Chondrocyte (in vitro differentiated cells): ENCODE measurements around the gene SUSD4. TPM values are rescaled to one million over a fixed set of nuclear protein-coding genes. Genes with fewer than 3 reads are reported as not detected.
"Not testable (repeated sequence)": the region's sequence is repeated elsewhere in the genome, so short reads cannot be mapped to it uniquely, and the experiment has no call there.

Source experiments
- DNase-seq: peaks from one replicate; pipeline ENCODE4 v3.0.0; 2021; ENCODE audit warnings: mixed read lengths, low spot score
- H3K27ac Mint-ChIP-seq: one replicate; pipeline ENCODE4 v1.8.0; 2021; ENCODE audit warnings: mild to moderate bottlenecking, moderate library complexity, mixed read lengths; ENCODE audit not compliant: unreplicated experiment
- H3K27me3 Mint-ChIP-seq: 2 replicates; pipeline ENCODE4 v1.8.0; 2021; ENCODE audit warnings: low read depth, mixed read lengths
- H3K36me3 Mint-ChIP-seq: 2 replicates; pipeline ENCODE4 v1.8.0; 2021; ENCODE audit warnings: low read depth, mixed read lengths
- H3K4me1 Mint-ChIP-seq: 2 replicates; pipeline ENCODE4 v1.8.0; 2021; ENCODE audit warnings: low read depth, mild to moderate bottlenecking, mixed read lengths
- H3K4me3 Mint-ChIP-seq: one replicate; pipeline ENCODE4 v1.8.0; 2021; ENCODE audit warnings: mild to moderate bottlenecking, moderate library complexity, mixed read lengths; ENCODE audit not compliant: unreplicated experiment
- H3K9me3 Mint-ChIP-seq: 2 replicates; pipeline ENCODE4 v1.8.0; 2021; ENCODE audit warnings: low read depth, mixed read lengths
- total RNA-seq: library from RNA; stranded (reverse); gene quantifications from 3 replicates; pipeline ENCODE4 v1.2.1, GENCODE V29; 2021
- TF ChIP-seq, protein P1 (sequence below): fragments of 200-600 bp; sonication (generic); IDR thresholded peaks from 2 replicates; pipeline ENCODE4 v1.5.0; 2021; ENCODE audit warnings: antibody characterized with exemption, mild to moderate bottlenecking, moderate library complexity

SUSD4 gene
- total RNA-seq, 1 donor from 2014 or later: 0.42 TPM

- Mint-ChIP-seq H3K4me3 (no peak overlapping the region), H3K36me3 (no peaks in the 10 kb centered on the region), H3K9me3 (peaks cover 6% of the 10 kb centered on the region), H3K27ac (no peak overlapping the region), H3K27me3 (peaks cover 23% of the 10 kb centered on the region), H3K4me1 (no peaks in the 10 kb centered on the region)
- TF ChIP-seq, protein P1, sequence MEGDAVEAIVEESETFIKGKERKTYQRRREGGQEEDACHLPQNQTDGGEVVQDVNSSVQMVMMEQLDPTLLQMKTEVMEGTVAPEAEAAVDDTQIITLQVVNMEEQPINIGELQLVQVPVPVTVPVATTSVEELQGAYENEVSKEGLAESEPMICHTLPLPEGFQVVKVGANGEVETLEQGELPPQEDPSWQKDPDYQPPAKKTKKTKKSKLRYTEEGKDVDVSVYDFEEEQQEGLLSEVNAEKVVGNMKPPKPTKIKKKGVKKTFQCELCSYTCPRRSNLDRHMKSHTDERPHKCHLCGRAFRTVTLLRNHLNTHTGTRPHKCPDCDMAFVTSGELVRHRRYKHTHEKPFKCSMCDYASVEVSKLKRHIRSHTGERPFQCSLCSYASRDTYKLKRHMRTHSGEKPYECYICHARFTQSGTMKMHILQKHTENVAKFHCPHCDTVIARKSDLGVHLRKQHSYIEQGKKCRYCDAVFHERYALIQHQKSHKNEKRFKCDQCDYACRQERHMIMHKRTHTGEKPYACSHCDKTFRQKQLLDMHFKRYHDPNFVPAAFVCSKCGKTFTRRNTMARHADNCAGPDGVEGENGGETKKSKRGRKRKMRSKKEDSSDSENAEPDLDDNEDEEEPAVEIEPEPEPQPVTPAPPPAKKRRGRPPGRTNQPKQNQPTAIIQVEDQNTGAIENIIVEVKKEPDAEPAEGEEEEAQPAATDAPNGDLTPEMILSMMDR: no peak
- DNase-seq: no peak
Observed at GRCh38 chr1:223289621-223290020, 74.4 kb downstream of the SUSD4 start.

GRCh38 chr1:223288826-223289225 is 75.2 kb downstream of the SUSD4 start:
- no peak overlapping the region for H3K27ac Mint-ChIP-seq
- H3K36me3 Mint-ChIP-seq: no peaks in the 10 kb centered on the region
- H3K4me3 Mint-ChIP-seq: no peak overlapping the region
- DNase-seq: no peak
- TF ChIP-seq, protein P1: no peak
- H3K4me1 Mint-ChIP-seq: no peaks in the 10 kb centered on the region
- peaks cover 6% of the 10 kb centered on the region for H3K9me3 Mint-ChIP-seq
- peaks cover 23% of the 10 kb centered on the region for H3K27me3 Mint-ChIP-seq

GRCh38 chr1:223285452-223285851 is 78.5 kb downstream of the SUSD4 start:
- H3K9me3 Mint-ChIP-seq: peaks cover 6% of the 10 kb centered on the region
- no peak for DNase-seq
- H3K36me3 Mint-ChIP-seq: no peaks in the 10 kb centered on the region
- H3K27me3 Mint-ChIP-seq: peaks cover 14% of the 10 kb centered on the region
- H3K4me3 Mint-ChIP-seq: no peak overlapping the region
- TF ChIP-seq, protein P1: no peak
- no peaks in the 10 kb centered on the region for H3K4me1 Mint-ChIP-seq
- H3K27ac Mint-ChIP-seq: no peak overlapping the region

DNA sequence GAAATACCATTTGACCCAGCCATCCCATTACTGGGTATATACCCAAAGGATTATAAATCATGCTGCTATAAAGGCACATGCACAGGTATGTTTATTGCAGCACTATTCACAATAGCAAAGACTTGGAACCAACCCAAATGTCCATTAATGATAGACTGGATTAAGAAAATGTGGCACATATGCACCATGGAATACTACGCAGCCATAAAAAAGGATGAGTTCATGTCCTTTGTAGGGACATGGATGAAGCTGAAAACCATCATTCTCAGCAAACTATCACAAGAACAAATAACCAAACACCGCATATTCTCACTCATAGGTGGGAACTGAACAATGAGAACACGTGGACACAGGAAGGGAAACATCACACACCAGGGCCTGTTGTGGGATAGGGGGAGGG is 80.3 kb downstream of the SUSD4 start:
- H3K4me3 Mint-ChIP-seq, DNase-seq, H3K27ac Mint-ChIP-seq, H3K36me3 Mint-ChIP-seq, H3K9me3 Mint-ChIP-seq, H3K4me1 Mint-ChIP-seq: not testable (repeated sequence)
- peaks cover 19% of the 10 kb centered on the region for H3K27me3 Mint-ChIP-seq

DNA sequence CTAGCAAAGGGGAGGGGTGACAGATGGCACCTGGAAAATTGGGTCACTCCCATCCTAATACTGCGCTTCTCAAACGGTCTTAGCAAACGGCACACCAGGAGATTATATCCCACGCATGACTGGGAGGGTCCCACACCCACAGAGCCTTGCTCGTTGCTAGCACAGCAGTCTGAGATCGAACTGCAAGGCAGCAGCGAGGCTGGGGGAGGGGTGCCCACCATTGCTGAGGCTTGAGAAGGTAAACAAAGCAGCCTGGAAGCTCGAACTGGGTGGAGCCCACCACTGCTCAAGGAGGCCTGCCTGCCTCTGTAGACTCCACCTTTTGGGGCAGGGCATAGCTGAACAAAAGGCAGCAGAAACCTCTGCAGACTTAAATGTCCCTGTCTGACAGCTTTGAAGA is 85.7 kb downstream of the SUSD4 start:
- not testable (repeated sequence) for H3K4me3 Mint-ChIP-seq, H3K4me1 Mint-ChIP-seq, H3K27ac Mint-ChIP-seq, H3K36me3 Mint-ChIP-seq, H3K9me3 Mint-ChIP-seq, DNase-seq
- H3K27me3 Mint-ChIP-seq: peaks cover 20% of the 10 kb centered on the region

- H3K4me3 Mint-ChIP-seq: no peak overlapping the region
- no peak overlapping the region for H3K27ac Mint-ChIP-seq
- no peak for DNase-seq
- TF ChIP-seq, protein P1: no peak
- peaks cover 2% of the 10 kb centered on the region for H3K9me3 Mint-ChIP-seq
- peaks cover 23% of the 10 kb centered on the region for H3K27me3 Mint-ChIP-seq
- H3K4me1 Mint-ChIP-seq: no peaks in the 10 kb centered on the region
- H3K36me3 Mint-ChIP-seq: no peaks in the 10 kb centered on the region
Observed at GRCh38 chr1:223276029-223276428, 87.9 kb downstream of the SUSD4 start.
